ENCODE data around the gene TRAIP.

DNA sequence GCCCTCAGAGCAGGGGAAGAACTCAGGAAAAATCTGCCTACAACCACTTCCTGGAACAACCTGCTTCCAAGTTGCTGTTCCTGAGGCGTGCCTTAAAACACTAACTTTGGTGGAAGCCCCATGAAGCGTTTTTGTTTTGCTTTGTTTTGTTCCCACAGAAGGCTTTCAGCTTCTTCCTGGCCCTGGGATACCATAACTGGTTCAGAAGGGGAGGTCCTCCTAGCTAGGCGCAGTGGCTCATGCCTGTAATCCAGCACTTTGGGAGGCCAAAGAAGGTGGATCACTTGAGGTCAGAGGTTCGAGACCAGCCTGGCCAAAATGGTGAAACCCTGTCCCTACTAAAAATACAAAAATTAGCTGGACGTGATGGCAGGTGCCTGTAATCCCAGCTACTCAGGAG is 68.8 kb downstream of the TRAIP start:
- TF ChIP-seq SUZ12 (IDR thresholded peaks at IDR 0.05) (no peak), FOXK2 (IDR thresholded peaks at IDR 0.05) (no peak), PKNOX1 (IDR thresholded peaks at IDR 0.05) (no peak), ARNT (IDR thresholded peaks at IDR 0.05) (no peak), ZNF384 (IDR thresholded peaks at IDR 0.05) (no peak)
